Panc1 (cell line): ENCODE measurements around the gene DBH.

Experiments used
- POLR2AphosphoS5 ChIP-seq: IDR thresholded peaks from 2 replicates; pipeline ENCODE4 v1.6.1; 2012; ENCODE audit warnings: mild to moderate bottlenecking, low read depth, low read length, moderate library complexity
- SIN3A ChIP-seq: IDR thresholded peaks from 2 replicates; pipeline ENCODE4 v1.6.1; 2012; ENCODE audit warnings: low read depth, mild to moderate bottlenecking, low read length, moderate library complexity, borderline replicate concordance; ENCODE audit not compliant: insufficient read depth
- TCF7L2 ChIP-seq: IDR thresholded peaks from 2 replicates; pipeline ENCODE4 v1.6.1; 2011; ENCODE audit warnings: mild to moderate bottlenecking, low read depth, low read length, inconsistent platforms
- TF ChIP-seq, protein P1 (sequence below): fragments of 450-650 bp; IDR thresholded peaks from 2 replicates; pipeline ENCODE4 v1.5.1; 2017; ENCODE audit warnings: mild to moderate bottlenecking
- TF ChIP-seq, protein P2 (sequence below), 2 experiments: IDR thresholded peaks; 2 replicates each; pipeline ENCODE4 v1.6.1; 2011 to 2012; ENCODE audit warnings: low read depth in 2 of 2, control low read depth in 1 of 2, low read length in 1 of 2, mild to moderate bottlenecking in 1 of 2, moderate library complexity in 1 of 2; ENCODE audit not compliant: insufficient read depth in 1 of 2

DNA sequence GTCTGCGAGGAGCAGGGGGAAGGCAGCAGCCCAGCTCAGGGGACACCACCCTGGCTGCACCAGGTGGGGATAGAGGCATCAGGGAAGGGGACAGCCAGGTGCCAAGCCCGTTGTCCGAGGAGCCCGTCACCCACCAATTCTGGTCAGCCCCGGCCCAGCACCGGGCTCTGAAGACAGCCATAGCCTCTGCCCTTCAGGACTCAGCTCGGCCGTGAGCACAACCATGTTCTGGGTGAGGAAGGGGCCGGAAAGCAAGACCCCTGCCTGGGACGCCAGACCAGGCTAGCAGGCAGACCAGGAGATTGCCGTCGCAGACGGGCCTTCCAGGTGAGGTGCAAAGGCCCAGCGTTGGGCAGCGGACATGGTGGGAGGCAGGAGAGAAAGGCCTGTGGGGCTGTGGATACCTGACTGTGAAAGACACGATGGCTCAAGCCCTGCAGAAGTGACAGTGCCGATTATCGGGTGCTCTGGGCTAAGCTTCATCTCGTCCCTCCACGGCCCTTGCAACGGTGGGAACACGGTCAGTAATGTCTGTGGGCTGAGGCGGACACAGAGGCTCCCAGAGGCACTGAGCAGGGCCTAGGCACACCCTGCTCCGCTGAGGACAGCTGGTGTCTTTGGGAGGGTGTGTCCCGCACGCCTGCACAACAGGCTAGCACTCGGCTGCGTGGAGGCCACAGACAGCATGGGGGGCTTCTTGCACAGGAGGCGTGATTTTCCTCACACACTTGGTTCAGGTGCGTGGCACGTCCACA, 36.5 kb downstream of the DBH start:
- TF ChIP-seq, protein P1, sequence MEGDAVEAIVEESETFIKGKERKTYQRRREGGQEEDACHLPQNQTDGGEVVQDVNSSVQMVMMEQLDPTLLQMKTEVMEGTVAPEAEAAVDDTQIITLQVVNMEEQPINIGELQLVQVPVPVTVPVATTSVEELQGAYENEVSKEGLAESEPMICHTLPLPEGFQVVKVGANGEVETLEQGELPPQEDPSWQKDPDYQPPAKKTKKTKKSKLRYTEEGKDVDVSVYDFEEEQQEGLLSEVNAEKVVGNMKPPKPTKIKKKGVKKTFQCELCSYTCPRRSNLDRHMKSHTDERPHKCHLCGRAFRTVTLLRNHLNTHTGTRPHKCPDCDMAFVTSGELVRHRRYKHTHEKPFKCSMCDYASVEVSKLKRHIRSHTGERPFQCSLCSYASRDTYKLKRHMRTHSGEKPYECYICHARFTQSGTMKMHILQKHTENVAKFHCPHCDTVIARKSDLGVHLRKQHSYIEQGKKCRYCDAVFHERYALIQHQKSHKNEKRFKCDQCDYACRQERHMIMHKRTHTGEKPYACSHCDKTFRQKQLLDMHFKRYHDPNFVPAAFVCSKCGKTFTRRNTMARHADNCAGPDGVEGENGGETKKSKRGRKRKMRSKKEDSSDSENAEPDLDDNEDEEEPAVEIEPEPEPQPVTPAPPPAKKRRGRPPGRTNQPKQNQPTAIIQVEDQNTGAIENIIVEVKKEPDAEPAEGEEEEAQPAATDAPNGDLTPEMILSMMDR: no peak
- TF ChIP-seq POLR2AphosphoS5: no peak
- TF ChIP-seq TCF7L2: no peak
- TF ChIP-seq, protein P2, sequence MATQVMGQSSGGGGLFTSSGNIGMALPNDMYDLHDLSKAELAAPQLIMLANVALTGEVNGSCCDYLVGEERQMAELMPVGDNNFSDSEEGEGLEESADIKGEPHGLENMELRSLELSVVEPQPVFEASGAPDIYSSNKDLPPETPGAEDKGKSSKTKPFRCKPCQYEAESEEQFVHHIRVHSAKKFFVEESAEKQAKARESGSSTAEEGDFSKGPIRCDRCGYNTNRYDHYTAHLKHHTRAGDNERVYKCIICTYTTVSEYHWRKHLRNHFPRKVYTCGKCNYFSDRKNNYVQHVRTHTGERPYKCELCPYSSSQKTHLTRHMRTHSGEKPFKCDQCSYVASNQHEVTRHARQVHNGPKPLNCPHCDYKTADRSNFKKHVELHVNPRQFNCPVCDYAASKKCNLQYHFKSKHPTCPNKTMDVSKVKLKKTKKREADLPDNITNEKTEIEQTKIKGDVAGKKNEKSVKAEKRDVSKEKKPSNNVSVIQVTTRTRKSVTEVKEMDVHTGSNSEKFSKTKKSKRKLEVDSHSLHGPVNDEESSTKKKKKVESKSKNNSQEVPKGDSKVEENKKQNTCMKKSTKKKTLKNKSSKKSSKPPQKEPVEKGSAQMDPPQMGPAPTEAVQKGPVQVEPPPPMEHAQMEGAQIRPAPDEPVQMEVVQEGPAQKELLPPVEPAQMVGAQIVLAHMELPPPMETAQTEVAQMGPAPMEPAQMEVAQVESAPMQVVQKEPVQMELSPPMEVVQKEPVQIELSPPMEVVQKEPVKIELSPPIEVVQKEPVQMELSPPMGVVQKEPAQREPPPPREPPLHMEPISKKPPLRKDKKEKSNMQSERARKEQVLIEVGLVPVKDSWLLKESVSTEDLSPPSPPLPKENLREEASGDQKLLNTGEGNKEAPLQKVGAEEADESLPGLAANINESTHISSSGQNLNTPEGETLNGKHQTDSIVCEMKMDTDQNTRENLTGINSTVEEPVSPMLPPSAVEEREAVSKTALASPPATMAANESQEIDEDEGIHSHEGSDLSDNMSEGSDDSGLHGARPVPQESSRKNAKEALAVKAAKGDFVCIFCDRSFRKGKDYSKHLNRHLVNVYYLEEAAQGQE (IDR thresholded peaks at IDR 0.05; ENCODE audit: insufficient read depth in 1 of 2, low read depth in 2 of 2, low read length in 1 of 2): no peak
- TF ChIP-seq SIN3A: no peak
